Measurements from ENCODE around the gene STX1B.

DNA sequence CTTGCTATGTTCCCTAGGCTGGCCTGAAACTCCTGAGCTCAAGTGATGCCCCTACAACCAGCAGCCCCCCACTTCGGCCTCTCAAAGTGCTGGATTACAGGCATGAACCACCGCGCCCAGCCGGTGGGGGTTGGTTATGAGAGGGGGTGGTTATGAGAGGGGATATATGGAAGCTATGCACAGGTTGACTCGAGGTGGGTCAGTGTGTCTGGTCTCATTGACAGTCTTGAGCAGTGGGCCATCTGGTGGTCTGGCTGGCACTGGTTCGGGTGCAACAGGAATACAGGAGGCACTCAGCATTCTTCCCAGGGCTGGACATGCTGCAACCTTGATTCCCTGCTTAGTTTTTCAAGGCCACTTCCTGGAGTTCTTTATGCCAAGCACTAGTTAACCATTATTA, 5.6 kb upstream of the STX1B start:
- TF ChIP-seq, protein P1, sequence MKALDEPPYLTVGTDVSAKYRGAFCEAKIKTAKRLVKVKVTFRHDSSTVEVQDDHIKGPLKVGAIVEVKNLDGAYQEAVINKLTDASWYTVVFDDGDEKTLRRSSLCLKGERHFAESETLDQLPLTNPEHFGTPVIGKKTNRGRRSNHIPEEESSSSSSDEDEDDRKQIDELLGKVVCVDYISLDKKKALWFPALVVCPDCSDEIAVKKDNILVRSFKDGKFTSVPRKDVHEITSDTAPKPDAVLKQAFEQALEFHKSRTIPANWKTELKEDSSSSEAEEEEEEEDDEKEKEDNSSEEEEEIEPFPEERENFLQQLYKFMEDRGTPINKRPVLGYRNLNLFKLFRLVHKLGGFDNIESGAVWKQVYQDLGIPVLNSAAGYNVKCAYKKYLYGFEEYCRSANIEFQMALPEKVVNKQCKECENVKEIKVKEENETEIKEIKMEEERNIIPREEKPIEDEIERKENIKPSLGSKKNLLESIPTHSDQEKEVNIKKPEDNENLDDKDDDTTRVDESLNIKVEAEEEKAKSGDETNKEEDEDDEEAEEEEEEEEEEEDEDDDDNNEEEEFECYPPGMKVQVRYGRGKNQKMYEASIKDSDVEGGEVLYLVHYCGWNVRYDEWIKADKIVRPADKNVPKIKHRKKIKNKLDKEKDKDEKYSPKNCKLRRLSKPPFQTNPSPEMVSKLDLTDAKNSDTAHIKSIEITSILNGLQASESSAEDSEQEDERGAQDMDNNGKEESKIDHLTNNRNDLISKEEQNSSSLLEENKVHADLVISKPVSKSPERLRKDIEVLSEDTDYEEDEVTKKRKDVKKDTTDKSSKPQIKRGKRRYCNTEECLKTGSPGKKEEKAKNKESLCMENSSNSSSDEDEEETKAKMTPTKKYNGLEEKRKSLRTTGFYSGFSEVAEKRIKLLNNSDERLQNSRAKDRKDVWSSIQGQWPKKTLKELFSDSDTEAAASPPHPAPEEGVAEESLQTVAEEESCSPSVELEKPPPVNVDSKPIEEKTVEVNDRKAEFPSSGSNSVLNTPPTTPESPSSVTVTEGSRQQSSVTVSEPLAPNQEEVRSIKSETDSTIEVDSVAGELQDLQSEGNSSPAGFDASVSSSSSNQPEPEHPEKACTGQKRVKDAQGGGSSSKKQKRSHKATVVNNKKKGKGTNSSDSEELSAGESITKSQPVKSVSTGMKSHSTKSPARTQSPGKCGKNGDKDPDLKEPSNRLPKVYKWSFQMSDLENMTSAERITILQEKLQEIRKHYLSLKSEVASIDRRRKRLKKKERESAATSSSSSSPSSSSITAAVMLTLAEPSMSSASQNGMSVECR (CRISPR knock-in tag; IDR thresholded peaks at IDR 0.05; ENCODE audit: borderline replicate concordance) = no peak
- TF ChIP-seq CTCF (IDR thresholded peaks at IDR 0.05) (no peak), ATF3 (CRISPR knock-in tag; conservative IDR thresholded peaks at IDR 0.05) (no peak), ZBTB21 (CRISPR knock-in tag; IDR thresholded peaks at IDR 0.05; ENCODE audit: borderline replicate concordance) (no peak), ZNF317 (CRISPR knock-in tag; IDR thresholded peaks at IDR 0.05; ENCODE audit: borderline replicate concordance, low read depth) (no peak), MAX (CRISPR knock-in tag; IDR thresholded peaks at IDR 0.05) (no peak), JUN (CRISPR knock-in tag; IDR thresholded peaks at IDR 0.05) (no peak), TCF7 (CRISPR knock-in tag; IDR thresholded peaks at IDR 0.05; ENCODE audit: low read depth) (no peak)
- TF ChIP-seq, protein P2, sequence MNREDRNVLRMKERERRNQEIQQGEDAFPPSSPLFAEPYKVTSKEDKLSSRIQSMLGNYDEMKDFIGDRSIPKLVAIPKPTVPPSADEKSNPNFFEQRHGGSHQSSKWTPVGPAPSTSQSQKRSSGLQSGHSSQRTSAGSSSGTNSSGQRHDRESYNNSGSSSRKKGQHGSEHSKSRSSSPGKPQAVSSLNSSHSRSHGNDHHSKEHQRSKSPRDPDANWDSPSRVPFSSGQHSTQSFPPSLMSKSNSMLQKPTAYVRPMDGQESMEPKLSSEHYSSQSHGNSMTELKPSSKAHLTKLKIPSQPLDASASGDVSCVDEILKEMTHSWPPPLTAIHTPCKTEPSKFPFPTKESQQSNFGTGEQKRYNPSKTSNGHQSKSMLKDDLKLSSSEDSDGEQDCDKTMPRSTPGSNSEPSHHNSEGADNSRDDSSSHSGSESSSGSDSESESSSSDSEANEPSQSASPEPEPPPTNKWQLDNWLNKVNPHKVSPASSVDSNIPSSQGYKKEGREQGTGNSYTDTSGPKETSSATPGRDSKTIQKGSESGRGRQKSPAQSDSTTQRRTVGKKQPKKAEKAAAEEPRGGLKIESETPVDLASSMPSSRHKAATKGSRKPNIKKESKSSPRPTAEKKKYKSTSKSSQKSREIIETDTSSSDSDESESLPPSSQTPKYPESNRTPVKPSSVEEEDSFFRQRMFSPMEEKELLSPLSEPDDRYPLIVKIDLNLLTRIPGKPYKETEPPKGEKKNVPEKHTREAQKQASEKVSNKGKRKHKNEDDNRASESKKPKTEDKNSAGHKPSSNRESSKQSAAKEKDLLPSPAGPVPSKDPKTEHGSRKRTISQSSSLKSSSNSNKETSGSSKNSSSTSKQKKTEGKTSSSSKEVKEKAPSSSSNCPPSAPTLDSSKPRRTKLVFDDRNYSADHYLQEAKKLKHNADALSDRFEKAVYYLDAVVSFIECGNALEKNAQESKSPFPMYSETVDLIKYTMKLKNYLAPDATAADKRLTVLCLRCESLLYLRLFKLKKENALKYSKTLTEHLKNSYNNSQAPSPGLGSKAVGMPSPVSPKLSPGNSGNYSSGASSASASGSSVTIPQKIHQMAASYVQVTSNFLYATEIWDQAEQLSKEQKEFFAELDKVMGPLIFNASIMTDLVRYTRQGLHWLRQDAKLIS (CRISPR knock-in tag; IDR thresholded peaks at IDR 0.05; ENCODE audit: borderline replicate concordance) = no peak

All from WTC11 (cell line).